Activated CD8-positive, alpha-beta memory T cell treated with anti-CD3 and anti-CD28 coated beads, Interleukin-2, amount 50 U/mL, for 4 hours (primary cell): ENCODE data around the gene ATP10A.

ENCODE experiments used
- DNase-seq: peaks from one replicate; pipeline ENCODE4 v3.0.0-alpha.2; 2020

ATP10A gene

GRCh38 chr15:25734680-25735355 lies 128.3 kb downstream of the ATP10A start:
- DNase-seq = no peak

- no peak for DNase-seq
Observed at GRCh38 chr15:25733856-25734679, 129.1 kb downstream of the ATP10A start.

- DNase-seq = no peak
Observed at GRCh38 chr15:25733036-25733855, 129.9 kb downstream of the ATP10A start.

- no peak for DNase-seq
Observed at GRCh38 chr15:25732191-25732590, 130.9 kb downstream of the ATP10A start.

GRCh38 chr15:25731411-25731810 lies 131.7 kb downstream of the ATP10A start:
- DNase-seq = no peak

GRCh38 chr15:25730918-25731317 lies 132.2 kb downstream of the ATP10A start:
- no peak for DNase-seq

GRCh38 chr15:25728816-25729215 lies 134.3 kb downstream of the ATP10A start:
- no peak for DNase-seq

GRCh38 chr15:25727867-25728600 lies 135.1 kb downstream of the ATP10A start:
- DNase-seq = no peak

GRCh38 chr15:25727116-25727515 lies 136.0 kb downstream of the ATP10A start:
- no peak for DNase-seq

- no peak for DNase-seq
Observed at GRCh38 chr15:25725758-25726157, 137.4 kb downstream of the ATP10A start.

GRCh38 chr15:25724899-25725298 lies 138.2 kb downstream of the ATP10A start:
- no peak for DNase-seq

- no peak for DNase-seq
Observed at GRCh38 chr15:25721605-25721955, 141.5 kb downstream of the ATP10A start.

GRCh38 chr15:25719101-25719985 lies 143.8 kb downstream of the ATP10A start:
- no peak for DNase-seq

GRCh38 chr15:25718597-25718996 lies 144.5 kb downstream of the ATP10A start:
- DNase-seq = no peak

- no peak for DNase-seq
Observed at GRCh38 chr15:25718169-25718536, 145.0 kb downstream of the ATP10A start.

GRCh38 chr15:25717457-25718168 lies 145.5 kb downstream of the ATP10A start:
- no peak for DNase-seq

- DNase-seq = no peak
Observed at GRCh38 chr15:25717127-25717456, 146.0 kb downstream of the ATP10A start.

- no peak for DNase-seq
Observed at GRCh38 chr15:25716414-25717126, 146.6 kb downstream of the ATP10A start.

GRCh38 chr15:25715536-25716413 lies 147.4 kb downstream of the ATP10A start:
- no peak for DNase-seq

- no peak for DNase-seq
Observed at GRCh38 chr15:25714538-25714840, 148.6 kb downstream of the ATP10A start.
